HepG2 (cell line): ENCODE results near the gene RFFL. TPM values are rescaled to one million over a fixed set of nuclear protein-coding genes. Genes with fewer than 3 reads are reported as not detected.

Source experiments
- ATAC-seq: fragments of 200-7000 bp; cut with Tn5 transposase; 3 replicates; pipeline ENCODE4 v1.9.1; 2020; ENCODE audit warnings: mild to moderate bottlenecking, moderate library complexity
- BruUV-seq: library from RNA; stranded (reverse); fragments of 400-500 nt; replicated peaks from 2 replicates; lab custom pipeline; 2021; lab: Mats Ljungman, UMichigan
- CTCF ChIA-PET: fragments of 300-600 bp; formaldehyde crosslinking; extraction: SDS; loops from one replicate; lab custom pipeline; 2021; ENCODE audit warnings: low total read pairs, inconsistent platforms, low intra/inter-chr PET ratio; lab: Yijun Ruan, JAX
- POLR2A ChIA-PET: fragments of 350-600 bp; sonication (Branson Sonifier 250); formaldehyde crosslinking; loops from one replicate; lab custom pipeline; 2020; ENCODE audit warnings: antibody characterized with exemption, inconsistent platforms; lab: Yijun Ruan, JAX
- DNase-seq: peaks from one replicate; pipeline ENCODE4 v3.0.0-alpha.2; 2015; ENCODE audit warnings: low spot score
- FAIRE-seq: peaks from 3 replicates; lab custom pipeline; 2011; peaks lifted over from hg19 to GRCh38; lab: Jason Lieb, UNC
- H2AFZ ChIP-seq: one replicate; pipeline ENCODE4 v1.6.1; 2011; ENCODE audit warnings: low read length, inconsistent platforms
- H3K27ac ChIP-seq: fragments of 300-600 bp; 3 replicates; pipeline ENCODE4 v1.8.0; 2011; ENCODE audit warnings: mixed run types, mild to moderate bottlenecking, mixed read lengths, low read length, inconsistent platforms; ENCODE audit not compliant: insufficient read depth; ENCODE audit errors: extremely low read length
- H3K27me3 ChIP-seq, 2 experiments: fragments of 200-600 bp in 1 of 2; 2 replicates in 1 of 2; 3 replicates in 1 of 2; pipeline versions ENCODE4 v1.6.0 to v1.8.0; 2011; ENCODE audit warnings: low read length in 2 of 2, mild to moderate bottlenecking in 2 of 2, moderate library complexity in 2 of 2, inconsistent platforms in 1 of 2; ENCODE audit not compliant: insufficient read depth in 2 of 2, control insufficient read depth in 1 of 2
- H3K36me3 ChIP-seq, 2 experiments: fragments of 200-600 bp in 1 of 2; replicated peaks in 1 of 2; 2 replicates in 1 of 2; 3 replicates in 1 of 2; pipeline versions ENCODE4 v1.5.1 to v1.8.0; 2011; ENCODE audit warnings: low read length in 2 of 2, inconsistent platforms in 1 of 2; ENCODE audit not compliant: insufficient read depth in 2 of 2, control insufficient read depth in 1 of 2
- H3K4me1 ChIP-seq: 2 replicates; pipeline ENCODE4 v1.5.1; 2012; ENCODE audit warnings: low read length, inconsistent platforms; ENCODE audit not compliant: insufficient read depth
- H3K4me2 ChIP-seq: 2 replicates; pipeline ENCODE4 v1.6.0; 2011; ENCODE audit warnings: low read depth, low read length, inconsistent platforms
- H3K4me3 ChIP-seq, 3 experiments: fragments of 200-600 bp in 1 of 3; sonication (generic), shearing (Covaris generic) in 1 of 3; replicated peaks in 1 of 3; 2 replicates each; pipeline ENCODE4 v1.5.1; 2011 to 2016; ENCODE audit warnings: low read length in 3 of 3, inconsistent platforms in 2 of 3, low read depth in 2 of 3, mild to moderate bottlenecking in 2 of 3, control low read depth in 1 of 3, mixed read lengths in 1 of 3; ENCODE audit not compliant: insufficient read depth in 1 of 3
- H3K79me2 ChIP-seq: one replicate; pipeline ENCODE4 v1.6.1; 2011; ENCODE audit warnings: low read length, inconsistent platforms; ENCODE audit not compliant: insufficient read depth
- H3K9ac ChIP-seq: 2 replicates; pipeline ENCODE4 v1.6.0; 2011; ENCODE audit warnings: mild to moderate bottlenecking, low read depth, low read length, inconsistent platforms; ENCODE audit not compliant: insufficient read depth
- H3K9me3 ChIP-seq: 2 replicates; pipeline ENCODE4 v1.5.1; 2012; ENCODE audit warnings: mild to moderate bottlenecking, low read length
- H4K20me1 ChIP-seq: 2 replicates; pipeline ENCODE4 v1.6.0; 2011; ENCODE audit warnings: inconsistent platforms, mild to moderate bottlenecking, low read length, moderate library complexity; ENCODE audit not compliant: insufficient read depth
- AKAP8 ChIP-seq: sonication (generic); formaldehyde crosslinking; IDR thresholded peaks from 2 replicates; pipeline ENCODE4 v1.5.1; 2020; ENCODE audit warnings: mild to moderate bottlenecking, missing genetic modification reagents
- ETV6 ChIP-seq: sonication (generic); formaldehyde crosslinking; conservative IDR thresholded peaks from 2 replicates; pipeline ENCODE4 v1.4.0; 2020; ENCODE audit warnings: missing genetic modification reagents
- FOXM1 ChIP-seq: sonication (generic); formaldehyde crosslinking; IDR thresholded peaks from 2 replicates; pipeline ENCODE4 v1.5.0; 2020; ENCODE audit warnings: missing genetic modification reagents
- GATA4 ChIP-seq: sonication (generic); IDR thresholded peaks from 2 replicates; pipeline ENCODE4 v1.6.1; 2016; ENCODE audit warnings: antibody characterized with exemption, low read depth, borderline replicate concordance
- GTF2F1 ChIP-seq: fragments of 150-350 bp; IDR thresholded peaks from 2 replicates; pipeline ENCODE4 v1.6.1; 2014; ENCODE audit warnings: low read length
- PAWR ChIP-seq: sonication (generic); formaldehyde crosslinking; IDR thresholded peaks from 2 replicates; pipeline ENCODE4 v1.4.0; 2020; ENCODE audit warnings: missing genetic modification reagents, mild to moderate bottlenecking, borderline replicate concordance
- PPARG ChIP-seq: conservative IDR thresholded peaks from 2 replicates; pipeline ENCODE4 v1.6.1; 2016; ENCODE audit warnings: missing biosample characterization, missing genetic modification reagents
- RFX3 ChIP-seq: IDR thresholded peaks from 2 replicates; pipeline ENCODE4 v1.6.1; 2016; ENCODE audit warnings: missing biosample characterization, missing genetic modification reagents
- SIX4 ChIP-seq: sonication (generic); formaldehyde crosslinking; IDR thresholded peaks from 2 replicates; pipeline ENCODE4 v1.4.0; 2020; ENCODE audit warnings: missing genetic modification reagents
- SNAI1 ChIP-seq: sonication (generic); formaldehyde crosslinking; IDR thresholded peaks from 2 replicates; pipeline ENCODE4 v1.5.0; 2020; ENCODE audit warnings: mild to moderate bottlenecking, missing genetic modification reagents, borderline replicate concordance
- TEAD2 ChIP-seq: sonication (generic); formaldehyde crosslinking; IDR thresholded peaks from 2 replicates; pipeline ENCODE4 v1.9.0; 2021; ENCODE audit warnings: missing genetic modification reagents
- WIZ ChIP-seq: sonication (generic); formaldehyde crosslinking; IDR thresholded peaks from 2 replicates; pipeline ENCODE4 v1.5.1; 2020; ENCODE audit warnings: mild to moderate bottlenecking, missing genetic modification reagents
- ZFP62 ChIP-seq: sonication (generic); formaldehyde crosslinking; IDR thresholded peaks from 2 replicates; pipeline ENCODE4 v1.4.0; 2020; ENCODE audit warnings: missing genetic modification reagents
- ZNF331 ChIP-seq: sonication (generic); formaldehyde crosslinking; IDR thresholded peaks from 2 replicates; pipeline ENCODE4 v1.4.0; 2020; ENCODE audit warnings: missing genetic modification reagents
- ZNF674 ChIP-seq: sonication (generic); formaldehyde crosslinking; IDR thresholded peaks from 2 replicates; pipeline ENCODE4 v1.5.0; 2020; ENCODE audit warnings: low read depth, mild to moderate bottlenecking, missing genetic modification reagents
- WGBS: methylation state at CpG from one replicate; pipeline ENCODE4 v1.1.6; 2017; ENCODE audit warnings: low lambda C conversion rate; 5-methylcytosine and 5-hydroxymethylcytosine counted together
- in situ Hi-C: cut with HindIII; loops from 2 replicates; pipeline ENCODE4 v1.10.0; 2017; ENCODE audit warnings: low pct_unique_long_range_greater_than_20kb; ENCODE audit not compliant: extremely low pct_ligation_motif_present
- intact Hi-C: fragments of 100-400 bp; cut with micrococcal nuclease; formaldehyde crosslinking; loops from one replicate; pipeline ENCODE4 v1.10.0; 2022; ENCODE audit not compliant: unreplicated experiment
- polyA plus RNA-seq, 8 experiments: library from polyadenylated mRNA; depleted of rRNA in 3 of 8; stranded (reverse) in 7 of 8; unstranded in 1 of 8; fragments of >200 nt; fragmentation: Illumina TruSeq in 4 of 8; extraction: Trizol in 4 of 8; gene quantifications; 2 replicates each; pipeline versions ENCODE4 v1.2.1 to v1.2.3, GENCODE V29; 2011 to 2016; ENCODE audit warnings: low read depth in 4 of 8, missing spikeins in 1 of 8, mixed read lengths in 1 of 8; ENCODE audit not compliant: insufficient read depth in 1 of 8
- total RNA-seq, 5 experiments: library from RNA; depleted of rRNA; stranded (reverse); fragments of >200 nt; fragmentation: Illumina TruSeq; extraction: Trizol; gene quantifications; 2 replicates each; pipeline ENCODE4 v1.2.3, GENCODE V29; 2016; ENCODE audit warnings: low read depth in 1 of 5
- TF ChIP-seq, protein P1 (sequence below): sonication (generic); formaldehyde crosslinking; IDR thresholded peaks from 2 replicates; pipeline ENCODE4 v1.4.0; 2020; ENCODE audit warnings: missing genetic modification reagents, borderline replicate concordance

RFFL gene
- total and polyA plus RNA-seq, 2 of the 13 experiments (the other 11 are each of a cell fraction or from before 2014, with no cell fraction given) = 24.3 to 48.6 TPM

DNA sequence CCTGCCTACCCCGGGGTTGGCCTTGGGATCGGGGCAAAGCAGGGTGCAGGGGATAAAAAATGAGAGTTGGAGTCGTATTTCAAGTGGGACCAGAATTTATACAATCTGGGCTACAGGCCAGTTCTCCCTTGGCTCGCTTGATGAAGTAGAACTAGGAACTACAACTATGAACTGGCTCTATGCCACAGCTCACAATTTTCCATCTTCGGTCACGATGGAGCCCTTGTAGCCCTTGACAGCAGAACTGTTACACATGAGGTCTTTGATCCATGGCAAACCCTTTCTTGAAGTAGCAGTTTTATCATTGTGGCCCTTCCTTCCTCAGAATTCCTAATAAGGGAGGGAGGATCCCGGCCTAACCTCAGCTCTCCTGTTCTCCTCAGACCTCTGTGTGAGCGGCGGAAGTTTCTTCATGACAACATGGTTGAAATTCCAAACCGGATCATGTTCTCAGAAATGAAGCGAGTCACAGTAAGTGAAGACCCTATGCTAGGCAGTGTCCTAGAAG is 66.1 kb downstream of the RFFL start:
- 95% methylated on average over 11 of the region's 11 CpGs for WGBS
- intact Hi-C loops (no loop called here), in situ Hi-C loops (loop anchor here (5.0 kb wide), 1 partner anchor 125 kb away; the partner anchor contains the start of gene FNDC8)
- H3K9me3 ChIP-seq = no peaks in the 10 kb centered on the region
- no peak overlapping the region for H3K4me2 ChIP-seq
- H3K27me3 ChIP-seq = no peaks in the 10 kb centered on the region
- H3K79me2 ChIP-seq = no peaks in the 10 kb centered on the region
- H3K27ac ChIP-seq = no peak overlapping the region
- no peak overlapping the region for H2AFZ ChIP-seq
- ATAC-seq = no peak
- BruUV-seq = no TSS peak
- H3K36me3 ChIP-seq = peaks cover 19 to 83% of the 10 kb centered on the region in 2 experiments
- H3K4me3 ChIP-seq = no peak overlapping the region
- no peaks in the 10 kb centered on the region for H4K20me1 ChIP-seq
- no peak for FAIRE-seq
- H3K9ac ChIP-seq = no peak overlapping the region
- no peak for DNase-seq
- ChIA-PET CTCF (interaction anchor here (2.6 to 5.0 kb wide), 2 partner anchors 92 to 122 kb away, joined by 21 to 46 read pairs; partner anchors contain the start of gene RAD51D), POLR2A (interaction anchor here (1.0 kb wide), 1 partner anchor 123 kb away, joined by 3 read pairs; the partner anchor contains the start of gene RAD51D)
- TF ChIP-seq ZFP62 (no peak), ZNF674 (CRISPR knock-in tag) (no peak), FOXM1 (CRISPR knock-in tag) (no peak), ZNF331 (CRISPR knock-in tag) (no peak), PPARG (CRISPR knock-in tag) (no peak), RFX3 (CRISPR knock-in tag) (no peak), TEAD2 (no peak), WIZ (CRISPR knock-in tag) (no peak), ETV6 (CRISPR knock-in tag) (no peak), SIX4 (no peak), GTF2F1 (no peak), PAWR (CRISPR knock-in tag) (no peak), GATA4 (no peak), AKAP8 (no peak), SNAI1 (CRISPR knock-in tag) (no peak)
- TF ChIP-seq, protein P1, sequence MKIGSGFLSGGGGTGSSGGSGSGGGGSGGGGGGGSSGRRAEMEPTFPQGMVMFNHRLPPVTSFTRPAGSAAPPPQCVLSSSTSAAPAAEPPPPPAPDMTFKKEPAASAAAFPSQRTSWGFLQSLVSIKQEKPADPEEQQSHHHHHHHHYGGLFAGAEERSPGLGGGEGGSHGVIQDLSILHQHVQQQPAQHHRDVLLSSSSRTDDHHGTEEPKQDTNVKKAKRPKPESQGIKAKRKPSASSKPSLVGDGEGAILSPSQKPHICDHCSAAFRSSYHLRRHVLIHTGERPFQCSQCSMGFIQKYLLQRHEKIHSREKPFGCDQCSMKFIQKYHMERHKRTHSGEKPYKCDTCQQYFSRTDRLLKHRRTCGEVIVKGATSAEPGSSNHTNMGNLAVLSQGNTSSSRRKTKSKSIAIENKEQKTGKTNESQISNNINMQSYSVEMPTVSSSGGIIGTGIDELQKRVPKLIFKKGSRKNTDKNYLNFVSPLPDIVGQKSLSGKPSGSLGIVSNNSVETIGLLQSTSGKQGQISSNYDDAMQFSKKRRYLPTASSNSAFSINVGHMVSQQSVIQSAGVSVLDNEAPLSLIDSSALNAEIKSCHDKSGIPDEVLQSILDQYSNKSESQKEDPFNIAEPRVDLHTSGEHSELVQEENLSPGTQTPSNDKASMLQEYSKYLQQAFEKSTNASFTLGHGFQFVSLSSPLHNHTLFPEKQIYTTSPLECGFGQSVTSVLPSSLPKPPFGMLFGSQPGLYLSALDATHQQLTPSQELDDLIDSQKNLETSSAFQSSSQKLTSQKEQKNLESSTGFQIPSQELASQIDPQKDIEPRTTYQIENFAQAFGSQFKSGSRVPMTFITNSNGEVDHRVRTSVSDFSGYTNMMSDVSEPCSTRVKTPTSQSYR = no peak
- H3K4me1 ChIP-seq = no peaks in the 10 kb centered on the region
